ENCODE measurements around the gene LUZP2. TPM values are rescaled to one million over a fixed set of nuclear protein-coding genes. Genes with fewer than 3 reads are reported as not detected.

LUZP2 gene
- total and polyA plus RNA-seq, 4 donors = 0.04 to 8.8 (median 0.09) TPM; not detected in 1

DNA sequence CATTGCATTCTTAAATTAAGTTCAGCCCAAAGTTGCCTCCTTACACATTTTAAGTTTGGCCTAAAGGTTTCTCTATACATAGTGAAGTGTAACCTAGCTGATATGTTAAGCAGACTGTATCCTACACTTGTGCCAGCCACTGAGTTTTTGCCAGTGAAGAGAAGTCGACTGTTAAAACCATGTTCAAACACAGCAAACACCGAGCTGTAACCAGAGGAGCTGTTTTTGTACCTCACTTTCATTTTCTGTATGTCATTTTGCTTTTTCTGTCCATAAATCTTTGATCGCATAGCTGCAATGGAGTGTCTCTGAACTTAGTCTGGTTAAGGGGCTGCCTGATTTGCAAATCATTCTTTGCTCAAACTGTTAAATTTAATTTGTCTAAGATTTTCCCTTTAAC is 403.7 kb downstream of the LUZP2 start:
- no peak overlapping the region for H3K9ac ChIP-seq (ENCODE audit: insufficient read depth in 1 of 2, low read length in 2 of 2)
- TF ChIP-seq CTCF (IDR thresholded peaks at IDR 0.05; ENCODE audit: control extremely low read depth, extremely low read depth) = no peak
- no peaks in the 10 kb centered on the region for H3K27me3 ChIP-seq (ENCODE audit: control insufficient read depth in 3 of 3, insufficient read depth in 3 of 3, low read length in 2 of 3)
- no peaks in the 10 kb centered on the region for H3K4me1 ChIP-seq (ENCODE audit: control insufficient read depth in 5 of 5, insufficient read depth in 5 of 5, low read length in 5 of 5)
- WGBS, 2 donors = 15 to 45% methylated on average over 3 of the region's 3 CpGs
- no peak for DNase-seq
- no peaks in the 10 kb centered on the region for H3K36me3 ChIP-seq (ENCODE audit: control insufficient read depth in 4 of 4, insufficient read depth in 4 of 4, low read length in 4 of 4)
- H3K9me3 ChIP-seq (ENCODE audit: control insufficient read depth in 4 of 4, insufficient read depth in 3 of 4, low read length in 3 of 4) = peaks cover 0 to 1% (median 0%) of the 10 kb centered on the region in 4 donors
- H3K27ac ChIP-seq (ENCODE audit: low read depth in 1 of 2, low read length in 1 of 2) = no peak overlapping the region
- H3K4me3 ChIP-seq = no peak overlapping the region
- ATAC-seq (ENCODE audit: insufficient read depth, low FRiP score) = no peak

DNA sequence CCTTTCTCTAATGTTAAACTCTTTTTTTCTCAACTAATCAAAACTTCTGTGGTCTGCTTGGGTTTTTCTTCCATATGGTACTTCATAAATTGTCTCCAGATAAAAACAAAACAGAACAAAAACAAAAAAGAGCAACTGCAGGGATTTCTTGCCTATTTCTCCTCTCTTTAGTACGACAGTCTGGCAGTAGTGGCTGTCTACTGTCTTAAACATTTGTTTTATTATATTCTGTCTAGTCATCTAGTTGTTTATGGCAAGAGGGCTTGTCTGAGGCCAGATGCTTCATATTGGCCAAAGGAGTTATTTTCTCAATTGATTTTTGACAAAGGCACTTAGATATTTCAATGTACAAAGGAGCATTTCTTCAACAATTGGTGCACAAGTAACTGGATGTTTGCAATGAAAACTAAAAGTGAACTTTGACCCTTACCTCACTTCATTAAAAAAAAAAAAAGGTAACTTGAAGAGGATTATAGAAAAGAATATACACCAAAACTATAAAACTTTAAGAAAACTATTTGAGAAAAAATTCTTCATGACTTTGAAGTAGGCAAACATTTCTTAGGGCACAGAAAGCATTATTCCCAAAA is 404.2 kb downstream of the LUZP2 start:
- H3K4me3 ChIP-seq = no peak overlapping the region
- peaks cover 0 to 1% (median 0%) of the 10 kb centered on the region in 4 donors for H3K9me3 ChIP-seq (ENCODE audit: control insufficient read depth in 4 of 4, insufficient read depth in 3 of 4, low read length in 3 of 4)
- H3K36me3 ChIP-seq (ENCODE audit: control insufficient read depth in 4 of 4, insufficient read depth in 4 of 4, low read length in 4 of 4) = no peaks in the 10 kb centered on the region
- no peak overlapping the region for H3K27ac ChIP-seq (ENCODE audit: low read depth in 1 of 2, low read length in 1 of 2)
- no peak for TF ChIP-seq CTCF (IDR thresholded peaks at IDR 0.05; ENCODE audit: control extremely low read depth, extremely low read depth)
- no peak for DNase-seq
- no peaks in the 10 kb centered on the region for H3K4me1 ChIP-seq (ENCODE audit: control insufficient read depth in 5 of 5, insufficient read depth in 5 of 5, low read length in 5 of 5)
- no peak overlapping the region for H3K9ac ChIP-seq (ENCODE audit: insufficient read depth in 1 of 2, low read length in 2 of 2)
- H3K27me3 ChIP-seq (ENCODE audit: control insufficient read depth in 3 of 3, insufficient read depth in 3 of 3, low read length in 2 of 3) = no peaks in the 10 kb centered on the region
- 83 to 85% methylated on average over 1 of the region's 1 CpG for WGBS, 2 donors
- no peak for ATAC-seq (ENCODE audit: insufficient read depth, low FRiP score)

GRCh38 chr11:24903555-24903954 is 406.7 kb downstream of the LUZP2 start:
- no peaks in the 10 kb centered on the region for H3K36me3 ChIP-seq (ENCODE audit: control insufficient read depth in 4 of 4, insufficient read depth in 4 of 4, low read length in 4 of 4)
- no peak overlapping the region for H3K9ac ChIP-seq (ENCODE audit: insufficient read depth in 1 of 2, low read length in 2 of 2)
- no peaks in the 10 kb centered on the region for H3K9me3 ChIP-seq (ENCODE audit: control insufficient read depth in 4 of 4, insufficient read depth in 3 of 4, low read length in 3 of 4)
- 71 to 78% methylated on average over 2 of the region's 2 CpGs for WGBS, 2 donors
- H3K4me3 ChIP-seq = no peak overlapping the region
- DNase-seq (no peak), ATAC-seq (ENCODE audit: insufficient read depth, low FRiP score) (no peak)
- no peak overlapping the region for H3K27ac ChIP-seq (ENCODE audit: low read depth in 1 of 2, low read length in 1 of 2)
- TF ChIP-seq CTCF (IDR thresholded peaks at IDR 0.05; ENCODE audit: control extremely low read depth, extremely low read depth) = no peak
- H3K27me3 ChIP-seq (ENCODE audit: control insufficient read depth in 3 of 3, insufficient read depth in 3 of 3, low read length in 2 of 3) = no peaks in the 10 kb centered on the region
- no peaks in the 10 kb centered on the region for H3K4me1 ChIP-seq (ENCODE audit: control insufficient read depth in 5 of 5, insufficient read depth in 5 of 5, low read length in 5 of 5)

DNA sequence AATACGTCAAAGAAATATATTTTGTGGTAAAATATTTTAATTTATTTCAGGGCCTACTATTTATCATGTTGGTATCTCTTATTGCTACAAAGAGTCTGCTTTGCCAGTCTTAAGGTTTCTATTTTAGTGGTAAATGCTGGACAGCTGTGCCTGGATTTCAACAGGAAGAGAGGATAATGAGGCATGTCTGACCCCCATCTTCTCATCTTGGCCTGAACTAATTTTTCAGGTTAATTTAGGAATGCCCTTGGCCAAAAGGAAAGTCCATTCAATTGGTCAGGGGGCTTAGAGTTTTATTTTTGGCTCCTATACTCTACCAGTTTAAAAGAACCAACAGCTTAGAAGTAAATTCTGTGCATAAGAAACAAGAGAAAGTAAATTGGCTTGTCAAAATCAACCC is 428.2 kb downstream of the LUZP2 start:
- DNase-seq (no peak), ATAC-seq (ENCODE audit: insufficient read depth, low FRiP score) (no peak)
- Histone ChIP-seq H3K27me3 (ENCODE audit: control insufficient read depth in 3 of 3, insufficient read depth in 3 of 3, low read length in 2 of 3) (no peaks in the 10 kb centered on the region), H3K36me3 (ENCODE audit: control insufficient read depth in 4 of 4, insufficient read depth in 4 of 4, low read length in 4 of 4) (no peaks in the 10 kb centered on the region), H3K4me3 (no peak overlapping the region), H3K4me1 (ENCODE audit: control insufficient read depth in 5 of 5, insufficient read depth in 5 of 5, low read length in 5 of 5) (no peaks in the 10 kb centered on the region), H3K9me3 (ENCODE audit: control insufficient read depth in 4 of 4, insufficient read depth in 3 of 4, low read length in 3 of 4) (no peaks in the 10 kb centered on the region), H3K27ac (ENCODE audit: low read depth in 1 of 2, low read length in 1 of 2) (no peak overlapping the region), H3K9ac (ENCODE audit: insufficient read depth in 1 of 2, low read length in 2 of 2) (no peak overlapping the region)
- no peak for TF ChIP-seq CTCF (IDR thresholded peaks at IDR 0.05; ENCODE audit: control extremely low read depth, extremely low read depth)
- 85% methylated on average over 1 of the region's 1 CpG for WGBS, 2 donors
